Activated T-helper 1 cell treated with anti-CD3 and anti-CD28 coated beads, Interleukin-12 subunit alpha, Interleukin-12 subunit beta, Interleukin-2, Interleukin-4 antibody, amounts not matched to agents 30 ng/mL and 10 ng/mL and 1 ng/mL, durations not matched to agents 14 hours and 24 hours and 36 hours (primary cell): ENCODE data around the gene ERVH48-1. TPM values are rescaled to one million over a fixed set of nuclear protein-coding genes. Genes with fewer than 3 reads are reported as not detected.
"Not testable (repeated sequence)": the region's sequence is repeated elsewhere in the genome, so short reads cannot be mapped to it uniquely, and the experiment has no call there.

ENCODE experiments used
- DNase-seq: peaks from one replicate; pipeline ENCODE4 v3.0.0; 2021; ENCODE audit warnings: low spot score
- H3K27ac Mint-ChIP-seq: one replicate; pipeline ENCODE4 v1.8.0; 2021; ENCODE audit warnings: mild to moderate bottlenecking, mixed read lengths
- H3K27me3 Mint-ChIP-seq: one replicate; pipeline ENCODE4 v1.8.0; 2022; ENCODE audit warnings: mild to moderate bottlenecking, moderate library complexity, mixed read lengths; ENCODE audit not compliant: insufficient read depth
- H3K36me3 Mint-ChIP-seq: one replicate; pipeline ENCODE4 v1.8.0; 2021; ENCODE audit warnings: low read depth, mixed read lengths
- H3K4me1 Mint-ChIP-seq: one replicate; pipeline ENCODE4 v1.8.0; 2021; ENCODE audit warnings: low read depth, mixed read lengths
- H3K4me3 Mint-ChIP-seq: one replicate; pipeline ENCODE4 v1.8.0; 2021; ENCODE audit warnings: mild to moderate bottlenecking, moderate library complexity, mixed read lengths
- H3K9me3 Mint-ChIP-seq: one replicate; pipeline ENCODE4 v1.8.0; 2021; ENCODE audit warnings: mixed read lengths
- intact Hi-C: fragments of 100-400 bp; cut with micrococcal nuclease; formaldehyde crosslinking; loops from one replicate; pipeline ENCODE4 v1.15.1; 2024
- total RNA-seq: library from RNA; stranded (reverse); gene quantifications from 2 replicates; pipeline ENCODE4 v1.2.3, GENCODE V29; 2022

ERVH48-1 gene
- total RNA-seq, 1 donor from 2014 or later: 0.26 TPM

GRCh38 chr21:42911920-42912319, 13.5 kb downstream of the ERVH48-1 start:
- H3K27me3 Mint-ChIP-seq, intact Hi-C loops, H3K36me3 Mint-ChIP-seq, DNase-seq, H3K9me3 Mint-ChIP-seq, H3K4me3 Mint-ChIP-seq, H3K4me1 Mint-ChIP-seq, H3K27ac Mint-ChIP-seq: not testable (repeated sequence)

- H3K27me3 Mint-ChIP-seq, H3K27ac Mint-ChIP-seq, H3K9me3 Mint-ChIP-seq, intact Hi-C loops, H3K4me3 Mint-ChIP-seq, DNase-seq, H3K4me1 Mint-ChIP-seq: not testable (repeated sequence)
- peaks cover 26% of the 10 kb centered on the region for H3K36me3 Mint-ChIP-seq
Measured at GRCh38 chr21:42908484-42908883, 16.9 kb downstream of the ERVH48-1 start.

GRCh38 chr21:42906233-42906632, 19.2 kb downstream of the ERVH48-1 start:
- Mint-ChIP-seq H3K4me1 (no peaks in the 10 kb centered on the region), H3K9me3 (no peaks in the 10 kb centered on the region), H3K4me3 (no peak overlapping the region), H3K27me3 (no peaks in the 10 kb centered on the region), H3K27ac (no peak overlapping the region), H3K36me3 (peaks cover 37% of the 10 kb centered on the region)
- DNase-seq: no peak
- intact Hi-C loops: no loop called here

- Mint-ChIP-seq H3K27me3 (no peaks in the 10 kb centered on the region), H3K36me3 (peaks cover 37% of the 10 kb centered on the region), H3K4me3 (no peak overlapping the region), H3K27ac (no peak overlapping the region), H3K9me3 (no peaks in the 10 kb centered on the region), H3K4me1 (no peaks in the 10 kb centered on the region)
- intact Hi-C loops: no loop called here
- no peak for DNase-seq
Measured at GRCh38 chr21:42905195-42905594, 20.2 kb downstream of the ERVH48-1 start.

GRCh38 chr21:42903817-42904216, 21.6 kb downstream of the ERVH48-1 start:
- Mint-ChIP-seq H3K27me3 (no peaks in the 10 kb centered on the region), H3K9me3 (no peaks in the 10 kb centered on the region), H3K4me3 (no peak overlapping the region), H3K36me3 (peaks cover 35% of the 10 kb centered on the region), H3K4me1 (no peaks in the 10 kb centered on the region), H3K27ac (no peak overlapping the region)
- intact Hi-C loops: no loop called here
- no peak for DNase-seq

GRCh38 chr21:42900446-42900845, 25.0 kb downstream of the ERVH48-1 start:
- intact Hi-C loops: no loop called here
- Mint-ChIP-seq H3K4me1 (no peaks in the 10 kb centered on the region), H3K36me3 (peaks cover 36% of the 10 kb centered on the region), H3K27ac (no peak overlapping the region), H3K27me3 (no peaks in the 10 kb centered on the region), H3K4me3 (no peak overlapping the region), H3K9me3 (no peaks in the 10 kb centered on the region)
- DNase-seq: no peak

GRCh38 chr21:42892931-42893755, 32.3 kb downstream of the ERVH48-1 start, which contains the start of gene NDUFV3:
NDUFV3 (plus strand) TSS chr21:42893309; CDS start chr21:42893334, 25 bp downstream.
- peak; percentile 99 for DNase-seq
- intact Hi-C loops: loop anchor here (1.0 to 10.0 kb wide), 5 partner anchors 14 to 888 kb away; partner anchors contain the start of genes PKNOX1, RSPH1 and WDR4
- peak within 1 kb of the TSS; percentile 89 for H3K4me3 Mint-ChIP-seq
- H3K4me1 Mint-ChIP-seq: peaks cover 12% of the 10 kb centered on the region
- peak within 1 kb of the TSS; percentile 91 for H3K27ac Mint-ChIP-seq
- no peaks in the 10 kb centered on the region for H3K9me3 Mint-ChIP-seq
- H3K27me3 Mint-ChIP-seq: no peaks in the 10 kb centered on the region
- peaks cover 10% of the 10 kb centered on the region for H3K36me3 Mint-ChIP-seq

GRCh38 chr21:42892582-42892930, 32.9 kb downstream of the ERVH48-1 start:
- H3K4me3 Mint-ChIP-seq: peak overlapping the region; percentile 87
- intact Hi-C loops: loop anchor here (5.0 to 10.0 kb wide), 2 partner anchors 395 to 888 kb away; partner anchors contain the start of gene RSPH1
- peaks cover 8% of the 10 kb centered on the region for H3K36me3 Mint-ChIP-seq
- H3K9me3 Mint-ChIP-seq: no peaks in the 10 kb centered on the region
- H3K27ac Mint-ChIP-seq: peak overlapping the region; percentile 91
- no peak for DNase-seq
- H3K4me1 Mint-ChIP-seq: peaks cover 12% of the 10 kb centered on the region
- H3K27me3 Mint-ChIP-seq: no peaks in the 10 kb centered on the region

GRCh38 chr21:42887326-42887725, 38.1 kb downstream of the ERVH48-1 start:
- intact Hi-C loops: no loop called here
- peaks cover 2% of the 10 kb centered on the region for H3K4me1 Mint-ChIP-seq
- H3K36me3 Mint-ChIP-seq: no peaks in the 10 kb centered on the region
- no peaks in the 10 kb centered on the region for H3K27me3 Mint-ChIP-seq
- no peak overlapping the region for H3K4me3 Mint-ChIP-seq
- no peak overlapping the region for H3K27ac Mint-ChIP-seq
- no peaks in the 10 kb centered on the region for H3K9me3 Mint-ChIP-seq
- DNase-seq: no peak

GRCh38 chr21:42883921-42884320, 41.5 kb downstream of the ERVH48-1 start:
- Mint-ChIP-seq H3K4me3 (no peak overlapping the region), H3K9me3 (no peaks in the 10 kb centered on the region), H3K4me1 (peaks cover 17% of the 10 kb centered on the region), H3K36me3 (peaks cover 4% of the 10 kb centered on the region), H3K27ac (no peak overlapping the region), H3K27me3 (no peaks in the 10 kb centered on the region)
- intact Hi-C loops: no loop called here
- DNase-seq: no peak

GRCh38 chr21:42880352-42880751, 45.1 kb downstream of the ERVH48-1 start:
- H3K4me1 Mint-ChIP-seq: peaks cover 26% of the 10 kb centered on the region
- intact Hi-C loops: no loop called here

GRCh38 chr21:42878993-42879787, 46.2 kb downstream of the ERVH48-1 start, which contains the start of gene WDR4:
WDR4 (minus strand) TSS chr21:42879539; CDS start chr21:42879495, 44 bp downstream.
- peaks cover 25% of the 10 kb centered on the region for H3K36me3 Mint-ChIP-seq
- DNase-seq: peak; percentile 99
- no peaks in the 10 kb centered on the region for H3K9me3 Mint-ChIP-seq
- H3K27ac Mint-ChIP-seq: peak within 1 kb of the TSS; percentile 98
- H3K4me3 Mint-ChIP-seq: peak within 1 kb of the TSS; percentile 98
- peaks cover 26% of the 10 kb centered on the region for H3K4me1 Mint-ChIP-seq
- intact Hi-C loops: loop anchor here (1.0 to 2.0 kb wide), 5 partner anchors 14 to 646 kb away; partner anchors contain the start of genes NDUFV3 and PKNOX1
- H3K27me3 Mint-ChIP-seq: no peaks in the 10 kb centered on the region

More at GRCh38 chr21:42880352-42880751, 45.1 kb downstream of the ERVH48-1 start:
- H3K36me3 Mint-ChIP-seq: peaks cover 16% of the 10 kb centered on the region
- H3K27me3 Mint-ChIP-seq: no peaks in the 10 kb centered on the region
- H3K4me3 Mint-ChIP-seq: peak overlapping the region; percentile 98
- no peaks in the 10 kb centered on the region for H3K9me3 Mint-ChIP-seq
- H3K27ac Mint-ChIP-seq: peak overlapping the region; percentile 98
- no peak for DNase-seq

- H3K36me3 Mint-ChIP-seq: peaks cover 30% of the 10 kb centered on the region
- H3K27me3 Mint-ChIP-seq: no peaks in the 10 kb centered on the region
- H3K27ac Mint-ChIP-seq: peak overlapping the region; percentile 98
- intact Hi-C loops: loop anchor here (2.0 kb wide), 1 partner anchor 46 kb away; no protein-coding TSS in a partner anchor
- H3K9me3 Mint-ChIP-seq: no peaks in the 10 kb centered on the region
- peak overlapping the region; percentile 98 for H3K4me3 Mint-ChIP-seq
- no peak for DNase-seq
- peaks cover 27% of the 10 kb centered on the region for H3K4me1 Mint-ChIP-seq
Measured at GRCh38 chr21:42878678-42878992, 46.8 kb downstream of the ERVH48-1 start.
